PC-9 (cell line): ENCODE results near the gene ARMH2. TPM values are rescaled to one million over a fixed set of nuclear protein-coding genes. Genes with fewer than 3 reads are reported as not detected.

Source experiments
- BruUV-seq: library from RNA; stranded (reverse); fragments of 400-500 nt; replicated peaks from 2 replicates; lab custom pipeline; 2021; lab: Mats Ljungman, UMichigan
- CTCF ChIA-PET: fragments of 300-600 bp; sonication (Branson Sonifier 250); formaldehyde crosslinking; loops from one replicate; lab custom pipeline; 2022; ENCODE audit warnings: antibody characterized with exemption; lab: Charles Lee
- POLR2A ChIA-PET: fragments of 300-600 bp; sonication (Branson Sonifier 250); formaldehyde crosslinking; loops from one replicate; lab custom pipeline; 2022; ENCODE audit warnings: antibody characterized with exemption; ENCODE audit not compliant: unreplicated experiment; lab: Charles Lee
- DNase-seq, 2 experiments: peaks; one replicate each; pipeline versions ENCODE4 v3.0.0 to v3.0.0-alpha.2; 2015 to 2022; ENCODE audit warnings: mixed read lengths in 1 of 2
- H2AFZ ChIP-seq: fragments of 200-600 bp; sonication (generic); 2 replicates; pipeline ENCODE4 v1.8.1; 2017; ENCODE audit warnings: antibody characterized with exemption
- H3F3A ChIP-seq: fragments of 200-600 bp; sonication (generic); 2 replicates; pipeline ENCODE4 v1.8.1; 2017; ENCODE audit warnings: antibody characterized with exemption, mild to moderate bottlenecking, low read depth; ENCODE audit not compliant: insufficient read depth
- H3K27ac ChIP-seq: fragments of 200-600 bp; sonication (generic); 2 replicates; pipeline ENCODE4 v1.6.1; 2016; ENCODE audit warnings: mixed run types
- H3K27me3 ChIP-seq: fragments of 200-600 bp; sonication (generic); 2 replicates; pipeline ENCODE4 v1.6.1; 2016; ENCODE audit warnings: low read depth, mixed run types; ENCODE audit not compliant: insufficient read depth
- H3K36me3 ChIP-seq: fragments of 200-600 bp; sonication (generic); 2 replicates; pipeline ENCODE4 v1.6.1; 2016; ENCODE audit warnings: low read depth, mixed run types
- H3K4me1 ChIP-seq: fragments of 200-600 bp; sonication (generic); replicated peaks from 2 replicates; pipeline ENCODE4 v1.6.1; 2016; ENCODE audit warnings: mixed run types; ENCODE audit not compliant: insufficient read depth
- H3K4me2 ChIP-seq: fragments of 200-600 bp; sonication (generic); 2 replicates; pipeline ENCODE4 v1.6.1; 2017; ENCODE audit warnings: mixed run types
- H3K4me3 ChIP-seq: fragments of 200-600 bp; sonication (generic); 2 replicates; pipeline ENCODE4 v1.6.1; 2016; ENCODE audit warnings: mixed run types
- H3K79me2 ChIP-seq: fragments of 200-600 bp; sonication (generic); 2 replicates; pipeline ENCODE4 v1.6.1; 2017; ENCODE audit warnings: low read depth, mixed run types
- H3K9me2 ChIP-seq: fragments of 200-600 bp; sonication (generic); 2 replicates; pipeline ENCODE4 v1.8.1; 2017; ENCODE audit warnings: mild to moderate bottlenecking; ENCODE audit not compliant: insufficient read depth
- H3K9me3 ChIP-seq: fragments of 200-600 bp; sonication (generic); 2 replicates; pipeline ENCODE4 v1.8.1; 2016; ENCODE audit warnings: low read depth; ENCODE audit not compliant: insufficient read depth
- H4K20me1 ChIP-seq: fragments of 200-600 bp; sonication (generic); 2 replicates; pipeline ENCODE4 v1.8.1; 2017; ENCODE audit not compliant: insufficient read depth
- CTCF ChIP-seq: fragments of 200-600 bp; sonication (generic); conservative IDR thresholded peaks from 2 replicates; pipeline ENCODE4 v1.6.1; 2017; ENCODE audit warnings: mixed run types, antibody characterized with exemption, mild to moderate bottlenecking, moderate library complexity
- EZH2 ChIP-seq: fragments of 200-600 bp; sonication (generic); IDR thresholded peaks from 2 replicates; pipeline ENCODE4 v1.8.0; 2017; ENCODE audit warnings: antibody characterized with exemption, low read depth
- intact Hi-C: fragments of 100-400 bp; cut with micrococcal nuclease; formaldehyde crosslinking; loops from one replicate; pipeline ENCODE4 v1.10.0; 2022; ENCODE audit not compliant: unreplicated experiment
- total RNA-seq: library from RNA; stranded (reverse); gene quantifications from 2 replicates; pipeline ENCODE4 v1.2.3, GENCODE V29; 2021

ARMH2 gene
- total RNA-seq, 1 experiment from 2014 or later = not detected

GRCh38 chr6:24840187-24840586 lies 41.5 kb upstream of the ARMH2 start:
- no peaks in the 10 kb centered on the region for H3K36me3 ChIP-seq
- H3K9me3 ChIP-seq = no peaks in the 10 kb centered on the region
- intact Hi-C loops = no loop called here
- ChIA-PET POLR2A (no interaction called here), CTCF (no interaction called here)
- H3K27ac ChIP-seq = no peak overlapping the region
- no peak overlapping the region for H3K4me2 ChIP-seq
- no peaks in the 10 kb centered on the region for H3K9me2 ChIP-seq
- H2AFZ ChIP-seq = no peak overlapping the region
- H3K27me3 ChIP-seq = no peaks in the 10 kb centered on the region
- no peaks in the 10 kb centered on the region for H4K20me1 ChIP-seq
- H3K4me1 ChIP-seq = no peaks in the 10 kb centered on the region
- TF ChIP-seq CTCF (no peak), EZH2 (no peak)
- no peaks in the 10 kb centered on the region for H3F3A ChIP-seq
- DNase-seq = no peak
- no TSS peak for BruUV-seq
- H3K4me3 ChIP-seq = no peak overlapping the region
- H3K79me2 ChIP-seq = no peaks in the 10 kb centered on the region

- H3K4me3 ChIP-seq = no peak overlapping the region
- intact Hi-C loops = no loop called here
- ChIA-PET CTCF (no interaction called here), POLR2A (no interaction called here)
- H3K27me3 ChIP-seq = no peaks in the 10 kb centered on the region
- no peaks in the 10 kb centered on the region for H3K9me2 ChIP-seq
- BruUV-seq = no TSS peak
- H2AFZ ChIP-seq = no peak overlapping the region
- no peaks in the 10 kb centered on the region for H3K4me1 ChIP-seq
- DNase-seq = no peak
- H4K20me1 ChIP-seq = no peaks in the 10 kb centered on the region
- no peak overlapping the region for H3K4me2 ChIP-seq
- H3K79me2 ChIP-seq = no peaks in the 10 kb centered on the region
- H3F3A ChIP-seq = no peaks in the 10 kb centered on the region
- no peaks in the 10 kb centered on the region for H3K9me3 ChIP-seq
- no peak overlapping the region for H3K27ac ChIP-seq
- no peak for TF ChIP-seq EZH2
- no peak for TF ChIP-seq CTCF
- H3K36me3 ChIP-seq = no peaks in the 10 kb centered on the region
These were observed 40.3 kb upstream of the ARMH2 start for GRCh38 chr6:24838994-24839393.

GRCh38 chr6:24838081-24838480 lies 39.4 kb upstream of the ARMH2 start:
- TF ChIP-seq CTCF (no peak), EZH2 (no peak)
- Histone ChIP-seq H2AFZ (no peak overlapping the region), H3K4me1 (no peaks in the 10 kb centered on the region), H3K79me2 (no peaks in the 10 kb centered on the region), H3K9me2 (no peaks in the 10 kb centered on the region), H3K4me3 (no peak overlapping the region), H3K9me3 (no peaks in the 10 kb centered on the region), H3K4me2 (no peak overlapping the region), H3K27ac (no peak overlapping the region), H3F3A (no peaks in the 10 kb centered on the region), H3K27me3 (no peaks in the 10 kb centered on the region), H4K20me1 (no peaks in the 10 kb centered on the region), H3K36me3 (no peaks in the 10 kb centered on the region)
- no TSS peak for BruUV-seq
- POLR2A ChIA-PET = no interaction called here
- intact Hi-C loops = no loop called here
- no peak for DNase-seq
- CTCF ChIA-PET = no interaction called here
